HG02798 (cell line): ENCODE measurements around the gene CYTH1.
A peak's percentile ranks its signal among the peaks of the same experiment; 100 is the strongest.

Experiments used
- ATAC-seq: cut with Tn5 transposase; IDR thresholded peaks from one replicate; pipeline ENCODE4 v1.9.1; 2021; ENCODE audit warnings: mild to moderate bottlenecking; ENCODE audit not compliant: unreplicated experiment, poor library complexity

The CYTH1 gene

GRCh38 chr17:78658281-78658785, 123.7 kb downstream of the CYTH1 start:
- no peak for ATAC-seq

- no peak for ATAC-seq
These were observed 126.7 kb downstream of the CYTH1 start for GRCh38 chr17:78655251-78655940.

GRCh38 chr17:78654325-78654724, 127.7 kb downstream of the CYTH1 start:
- no peak for ATAC-seq

- no peak for ATAC-seq
These were observed 128.7 kb downstream of the CYTH1 start for GRCh38 chr17:78653382-78653781.

GRCh38 chr17:78652913-78653312, 129.2 kb downstream of the CYTH1 start:
- ATAC-seq, result no peak

GRCh38 chr17:78652024-78652423, 130.0 kb downstream of the CYTH1 start:
- no peak for ATAC-seq

GRCh38 chr17:78651554-78651953, 130.5 kb downstream of the CYTH1 start:
- ATAC-seq, result no peak

GRCh38 chr17:78650093-78650715, 131.9 kb downstream of the CYTH1 start:
- no peak for ATAC-seq

- ATAC-seq, result no peak
These were observed 133.8 kb downstream of the CYTH1 start for GRCh38 chr17:78648293-78648692.

- no peak for ATAC-seq
These were observed 135.0 kb downstream of the CYTH1 start for GRCh38 chr17:78647032-78647431.

- peak; percentile 55 for ATAC-seq
These were observed 136.4 kb downstream of the CYTH1 start for GRCh38 chr17:78645421-78646295.

GRCh38 chr17:78644931-78645351, 137.1 kb downstream of the CYTH1 start:
- ATAC-seq, result no peak

- no peak for ATAC-seq
These were observed 137.8 kb downstream of the CYTH1 start for GRCh38 chr17:78644224-78644623.

- ATAC-seq, result no peak
These were observed 138.7 kb downstream of the CYTH1 start for GRCh38 chr17:78643326-78643725.

GRCh38 chr17:78642707-78643106, 139.4 kb downstream of the CYTH1 start:
- ATAC-seq, result no peak

- ATAC-seq, result no peak
These were observed 140.4 kb downstream of the CYTH1 start for GRCh38 chr17:78641666-78642065.

- ATAC-seq, result no peak
These were observed 140.8 kb downstream of the CYTH1 start for GRCh38 chr17:78641243-78641642.

GRCh38 chr17:78640700-78641099, 141.4 kb downstream of the CYTH1 start:
- ATAC-seq, result no peak

- no peak for ATAC-seq
These were observed 144.2 kb downstream of the CYTH1 start for GRCh38 chr17:78637643-78638420.

- no peak for ATAC-seq
These were observed 144.9 kb downstream of the CYTH1 start for GRCh38 chr17:78637146-78637545.
